Fibroblast of mammary gland (primary cell): ENCODE data around the gene MGA.
"Not testable (repeated sequence)": the region's sequence is repeated elsewhere in the genome, so short reads cannot be mapped to it uniquely, and the experiment has no call there.

ENCODE experiments used
- DNase-seq: peaks from one replicate; pipeline ENCODE4 v3.0.0-alpha.2; 2010; ENCODE audit warnings: low read depth
- H3K4me3 ChIP-seq: 2 replicates; pipeline ENCODE4 v1.5.1; 2011; ENCODE audit warnings: low read depth, mild to moderate bottlenecking, low read length, moderate library complexity; ENCODE audit not compliant: control insufficient read depth
- CTCF ChIP-seq: conservative IDR thresholded peaks from 2 replicates; pipeline ENCODE4 v1.5.1; 2011; ENCODE audit warnings: low read depth, low read length, inconsistent platforms; ENCODE audit not compliant: control insufficient read depth, insufficient read depth

Gene MGA

GRCh38 chr15:41727143-41727542, 66.9 kb downstream of the MGA start:
- TF ChIP-seq CTCF, result no peak
- no peak for DNase-seq
- no peak overlapping the region for H3K4me3 ChIP-seq

GRCh38 chr15:41728061-41728460, 67.9 kb downstream of the MGA start:
- DNase-seq, H3K4me3 ChIP-seq: not testable (repeated sequence)

- no peak for DNase-seq
- H3K4me3 ChIP-seq, result no peak overlapping the region
- TF ChIP-seq CTCF, result no peak
These were observed 70.3 kb downstream of the MGA start for GRCh38 chr15:41730543-41730942.

- DNase-seq, result no peak
- no peak overlapping the region for H3K4me3 ChIP-seq
- no peak for TF ChIP-seq CTCF
These were observed 72.3 kb downstream of the MGA start for GRCh38 chr15:41732483-41732882.

GRCh38 chr15:41734079-41734478, 73.9 kb downstream of the MGA start:
- DNase-seq, result no peak
- no peak overlapping the region for H3K4me3 ChIP-seq
- TF ChIP-seq CTCF, result no peak

- DNase-seq, result no peak
- H3K4me3 ChIP-seq, result no peak overlapping the region
- no peak for TF ChIP-seq CTCF
These were observed 74.8 kb downstream of the MGA start for GRCh38 chr15:41735046-41735445.

GRCh38 chr15:41735492-41735891, 75.3 kb downstream of the MGA start:
- DNase-seq, result not testable (repeated sequence)

GRCh38 chr15:41746802-41747201, 86.6 kb downstream of the MGA start:
- TF ChIP-seq CTCF, result no peak
- DNase-seq, result peak; percentile 29
- H3K4me3 ChIP-seq, result no peak overlapping the region

More at GRCh38 chr15:41735492-41735891, 75.3 kb downstream of the MGA start:
- not testable (repeated sequence) for H3K4me3 ChIP-seq
